Measurements from ENCODE around the gene EIF5A.

DNA sequence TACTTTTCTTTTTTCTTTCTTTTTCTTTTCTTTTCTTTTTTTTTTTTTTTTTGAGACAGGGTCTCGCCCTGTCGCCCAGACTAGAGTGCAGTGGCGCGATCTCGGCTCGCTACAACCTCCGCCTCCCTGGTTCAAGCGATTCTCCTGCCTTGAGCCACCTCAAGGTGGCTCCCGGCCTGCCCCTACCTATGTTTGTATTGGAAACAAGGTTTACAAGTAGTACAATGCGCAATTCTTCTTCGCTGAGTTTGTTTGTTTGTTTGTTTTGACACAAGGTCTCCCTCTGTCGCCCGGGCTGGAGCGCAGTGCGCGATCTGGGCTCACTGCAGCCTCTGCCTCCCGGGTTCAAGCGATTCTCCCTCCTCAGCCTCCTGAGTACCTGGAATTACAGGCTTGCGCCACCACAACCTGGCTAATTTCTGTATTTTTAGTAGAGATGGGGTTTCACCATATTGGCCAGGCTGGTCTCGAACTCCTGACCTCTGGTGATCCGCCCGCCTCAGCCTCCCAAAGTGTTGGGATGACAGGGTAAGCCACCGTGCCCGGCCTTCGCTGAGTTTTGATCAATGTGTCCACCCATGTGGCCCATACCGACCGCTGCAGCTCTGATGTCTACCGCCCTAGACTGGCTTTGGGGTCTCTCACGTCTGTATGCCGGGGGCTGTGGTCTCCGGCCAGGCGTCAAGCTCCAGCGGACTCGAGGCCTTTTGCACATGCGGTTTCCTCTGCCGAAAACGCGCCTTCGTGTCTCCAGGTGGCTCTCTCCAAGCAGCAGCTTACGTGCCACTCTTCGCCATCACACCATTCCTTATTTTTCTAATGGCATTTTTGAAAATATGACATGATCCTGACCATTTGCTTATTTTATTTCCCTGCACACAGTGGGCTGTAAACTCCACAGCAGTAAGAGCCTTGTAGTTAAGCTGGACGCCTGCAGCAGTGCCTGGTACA lies 11.9 kb upstream of the EIF5A start:
- TF ChIP-seq POLR2A (IDR thresholded peaks at IDR 0.05; ENCODE audit: low read depth, low read length) (no peak), TAF1 (IDR thresholded peaks at IDR 0.05; ENCODE audit: borderline replicate concordance, low read depth, low read length) (no peak), POLR2AphosphoS5 (IDR thresholded peaks at IDR 0.05; ENCODE audit: low read depth, low read length) (no peak)
